Fibroblast of lung (primary cell): ENCODE results near the gene SNX8. TPM values are rescaled to one million over a fixed set of nuclear protein-coding genes. Genes with fewer than 3 reads are reported as not detected.
A peak's percentile ranks its signal among the peaks of the same experiment; 100 is the strongest.

ENCODE experiments used
- DNase-seq, 2 donors: peaks; one replicate each; pipeline versions ENCODE4 v3.0.0 to v3.0.0-alpha.2; 2010; ENCODE audit warnings: low read depth in 2 of 2
- H2AFZ ChIP-seq: 2 replicates; pipeline ENCODE4 v1.5.1; 2012; ENCODE audit warnings: low read length, control low read depth, inconsistent platforms
- H3K27ac ChIP-seq: 2 replicates; pipeline ENCODE4 v1.5.1; 2011; ENCODE audit warnings: low read length, control low read depth; ENCODE audit not compliant: insufficient read depth
- H3K27me3 ChIP-seq: 2 replicates; pipeline ENCODE4 v1.5.1; 2011; ENCODE audit warnings: mild to moderate bottlenecking, low read length; ENCODE audit not compliant: control insufficient read depth, insufficient read depth
- H3K36me3 ChIP-seq: 2 replicates; pipeline ENCODE4 v1.5.1; 2011; ENCODE audit warnings: low read length; ENCODE audit not compliant: control insufficient read depth, insufficient read depth
- H3K4me1 ChIP-seq: 2 replicates; pipeline ENCODE4 v1.5.1; 2011; ENCODE audit warnings: low read length; ENCODE audit not compliant: control insufficient read depth, insufficient read depth; ENCODE audit errors: extremely low read depth
- H3K4me2 ChIP-seq: 2 replicates; pipeline ENCODE4 v1.5.1; 2011; ENCODE audit warnings: low read length, control low read depth; ENCODE audit not compliant: insufficient read depth; ENCODE audit errors: extremely low read depth
- H3K4me3 ChIP-seq, 4 experiments: fragments of 200-600 bp in 1 of 4; sonication (generic) in 1 of 4; replicated peaks in 1 of 4; 2 replicates each; pipeline ENCODE4 v1.5.1; 2011 to 2016; ENCODE audit warnings: low read length in 4 of 4, low read depth in 3 of 4, mild to moderate bottlenecking in 3 of 4, control low read depth in 2 of 4, inconsistent platforms in 1 of 4, mixed read lengths in 1 of 4; ENCODE audit not compliant: insufficient read depth in 1 of 4; ENCODE audit errors: control extremely low read depth in 1 of 4
- H3K79me2 ChIP-seq: 2 replicates; pipeline ENCODE4 v1.5.1; 2012; ENCODE audit warnings: mild to moderate bottlenecking, low read length, inconsistent platforms; ENCODE audit not compliant: control insufficient read depth, insufficient read depth
- H3K9ac ChIP-seq: 2 replicates; pipeline ENCODE4 v1.5.1; 2011; ENCODE audit warnings: mild to moderate bottlenecking, low read length, control low read depth; ENCODE audit not compliant: insufficient read depth
- H3K9me3 ChIP-seq: 2 replicates; pipeline ENCODE4 v1.5.1; 2012; ENCODE audit warnings: low read depth, low read length; ENCODE audit not compliant: control insufficient read depth, insufficient read depth
- H4K20me1 ChIP-seq: 2 replicates; pipeline ENCODE4 v1.5.1; 2011; ENCODE audit warnings: low read length; ENCODE audit not compliant: control insufficient read depth, insufficient read depth; ENCODE audit errors: extremely low read depth
- CTCF ChIP-seq, 2 donors: IDR thresholded peaks in 1 of 2; conservative IDR thresholded peaks in 1 of 2; 1 replicate in 1 of 2; 2 replicates in 1 of 2; pipeline ENCODE4 v1.5.1; 2011 to 2012; ENCODE audit warnings: low read length in 2 of 2, control low read depth in 1 of 2, inconsistent platforms in 1 of 2, low read depth in 1 of 2, mild to moderate bottlenecking in 1 of 2
- EZH2 ChIP-seq: IDR thresholded peaks from 2 replicates; pipeline ENCODE4 v1.5.1; 2012; ENCODE audit warnings: low read length, control low read depth, mild to moderate bottlenecking; ENCODE audit errors: missing control alignments
- polyA plus RNA-seq, 2 donors: library from polyadenylated mRNA; depleted of rRNA in 1 of 2; stranded (reverse) in 1 of 2; unstranded in 1 of 2; fragments of >200 nt; gene quantifications; 2 replicates each; pipeline ENCODE4 v1.2.1, GENCODE V29; 2011 to 2012; ENCODE audit warnings: missing spikeins in 1 of 2
- total RNA-seq: library from RNA; depleted of rRNA; stranded (reverse); fragments of >200 nt; gene quantifications from 2 replicates; pipeline ENCODE4 v1.2.1, GENCODE V29; 2014

SNX8 gene
- total and polyA plus RNA-seq, 2 donors (not counting 1 experiment from before 2014, with no cell fraction given): 13.2 to 27.4 TPM

GRCh38 chr7:2218444-2218785, 95.8 kb downstream of the SNX8 start:
- TF ChIP-seq CTCF (conservative IDR thresholded peaks at IDR 0.05 in 1 of 2, IDR thresholded peaks at IDR 0.05 in 1 of 2; ENCODE audit: low read depth in 1 of 2, low read length in 2 of 2) (no peak), EZH2 (no peak)
- no peak overlapping the region for H2AFZ ChIP-seq
- H3K27ac ChIP-seq: no peak overlapping the region
- H3K27me3 ChIP-seq: no peaks in the 10 kb centered on the region
- no peaks in the 10 kb centered on the region for H3K79me2 ChIP-seq
- H3K36me3 ChIP-seq: peaks cover 6% of the 10 kb centered on the region
- no peak for DNase-seq
- H3K9ac ChIP-seq: no peak overlapping the region
- no peaks in the 10 kb centered on the region for H3K9me3 ChIP-seq
- no peak overlapping the region for H3K4me2 ChIP-seq
- no peaks in the 10 kb centered on the region for H3K4me1 ChIP-seq
- no peaks in the 10 kb centered on the region for H4K20me1 ChIP-seq
- H3K4me3 ChIP-seq: no peak overlapping the region

- Histone ChIP-seq H3K27ac (no peak overlapping the region), H4K20me1 (no peaks in the 10 kb centered on the region), H3K4me1 (no peaks in the 10 kb centered on the region), H3K36me3 (peaks cover 9% of the 10 kb centered on the region), H3K4me3 (no peak overlapping the region), H2AFZ (no peak overlapping the region), H3K27me3 (no peaks in the 10 kb centered on the region), H3K9me3 (no peaks in the 10 kb centered on the region), H3K79me2 (no peaks in the 10 kb centered on the region), H3K4me2 (no peak overlapping the region), H3K9ac (no peak overlapping the region)
- DNase-seq: peak in 1 of 2 donors; percentile 15
- TF ChIP-seq EZH2 (no peak), CTCF (conservative IDR thresholded peaks at IDR 0.05 in 1 of 2, IDR thresholded peaks at IDR 0.05 in 1 of 2; ENCODE audit: low read depth in 1 of 2, low read length in 2 of 2) (no peak)
These were observed 96.4 kb downstream of the SNX8 start for GRCh38 chr7:2217716-2218443.

GRCh38 chr7:2217206-2217605, 97.0 kb downstream of the SNX8 start:
- H3K27ac ChIP-seq: no peak overlapping the region
- H3K9me3 ChIP-seq: no peaks in the 10 kb centered on the region
- H4K20me1 ChIP-seq: no peaks in the 10 kb centered on the region
- H2AFZ ChIP-seq: no peak overlapping the region
- H3K36me3 ChIP-seq: peaks cover 8% of the 10 kb centered on the region
- no peak for DNase-seq
- H3K4me3 ChIP-seq: no peak overlapping the region
- TF ChIP-seq CTCF (conservative IDR thresholded peaks at IDR 0.05 in 1 of 2, IDR thresholded peaks at IDR 0.05 in 1 of 2; ENCODE audit: low read depth in 1 of 2, low read length in 2 of 2) (no peak), EZH2 (no peak)
- no peaks in the 10 kb centered on the region for H3K4me1 ChIP-seq
- no peak overlapping the region for H3K9ac ChIP-seq
- H3K27me3 ChIP-seq: no peaks in the 10 kb centered on the region
- no peak overlapping the region for H3K4me2 ChIP-seq
- no peaks in the 10 kb centered on the region for H3K79me2 ChIP-seq
